ENCODE data around the gene CMTM4.
A peak's percentile ranks its signal among the peaks of the same experiment; 100 is the strongest.

DNA sequence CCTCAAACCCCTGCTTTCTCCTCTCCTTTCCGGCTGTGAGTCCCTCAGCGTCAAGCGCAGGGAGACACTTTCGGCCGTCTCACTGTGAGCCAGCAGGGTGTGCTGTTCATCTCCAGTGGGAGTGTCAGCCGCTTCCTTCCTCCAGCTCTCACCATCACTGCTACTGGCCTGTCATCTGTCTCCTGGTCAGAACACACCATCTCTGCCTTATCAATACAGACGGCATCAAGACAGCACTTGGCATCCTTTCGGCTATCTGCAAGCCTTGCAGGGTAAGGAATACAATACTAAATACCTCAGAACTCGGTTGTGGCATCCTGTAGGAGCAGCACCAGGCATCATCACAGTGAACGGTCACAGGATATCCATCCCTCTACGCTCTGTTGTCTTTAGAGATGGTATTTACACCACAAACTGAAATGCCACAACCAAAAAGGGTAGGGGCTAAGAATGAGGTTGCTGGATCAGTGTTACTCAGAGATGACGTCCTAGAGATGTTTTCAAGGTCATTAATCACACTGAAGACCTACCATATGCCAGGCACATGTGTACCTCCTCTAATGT is 20.7 kb upstream of the CMTM4 start:
- TF ChIP-seq, protein P1, sequence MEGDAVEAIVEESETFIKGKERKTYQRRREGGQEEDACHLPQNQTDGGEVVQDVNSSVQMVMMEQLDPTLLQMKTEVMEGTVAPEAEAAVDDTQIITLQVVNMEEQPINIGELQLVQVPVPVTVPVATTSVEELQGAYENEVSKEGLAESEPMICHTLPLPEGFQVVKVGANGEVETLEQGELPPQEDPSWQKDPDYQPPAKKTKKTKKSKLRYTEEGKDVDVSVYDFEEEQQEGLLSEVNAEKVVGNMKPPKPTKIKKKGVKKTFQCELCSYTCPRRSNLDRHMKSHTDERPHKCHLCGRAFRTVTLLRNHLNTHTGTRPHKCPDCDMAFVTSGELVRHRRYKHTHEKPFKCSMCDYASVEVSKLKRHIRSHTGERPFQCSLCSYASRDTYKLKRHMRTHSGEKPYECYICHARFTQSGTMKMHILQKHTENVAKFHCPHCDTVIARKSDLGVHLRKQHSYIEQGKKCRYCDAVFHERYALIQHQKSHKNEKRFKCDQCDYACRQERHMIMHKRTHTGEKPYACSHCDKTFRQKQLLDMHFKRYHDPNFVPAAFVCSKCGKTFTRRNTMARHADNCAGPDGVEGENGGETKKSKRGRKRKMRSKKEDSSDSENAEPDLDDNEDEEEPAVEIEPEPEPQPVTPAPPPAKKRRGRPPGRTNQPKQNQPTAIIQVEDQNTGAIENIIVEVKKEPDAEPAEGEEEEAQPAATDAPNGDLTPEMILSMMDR (IDR thresholded peaks at IDR 0.05) = peak in 2 of 6 experiments; percentile 12 to 34
- TF ChIP-seq POLR2A (IDR thresholded peaks at IDR 0.05) = no peak
